K562 (cell line): ENCODE measurements around the gene FOXJ1. TPM values are rescaled to one million over a fixed set of nuclear protein-coding genes. Genes with fewer than 3 reads are reported as not detected.

Source experiments
- ATAC-seq: fragments of 200-7000 bp; cut with Tn5 transposase; 3 replicates; pipeline ENCODE4 v1.9.1; 2020; ENCODE audit warnings: moderate library complexity
- BruUV-seq: library from RNA; stranded (reverse); fragments of 400-500 nt; replicated peaks from 2 replicates; lab custom pipeline; 2021; lab: Mats Ljungman, UMichigan
- CTCF ChIA-PET: fragments of 300-600 bp; formaldehyde crosslinking; extraction: SDS; loops from one replicate; lab custom pipeline; 2021; ENCODE audit warnings: low intra/inter-chr PET ratio; lab: Yijun Ruan, JAX
- POLR2A ChIA-PET: fragments of 300-600, 350-650 bp; sonication (Branson Sonifier 250); formaldehyde crosslinking; extraction: SDS; loops from one replicate; lab custom pipeline; 2021; ENCODE audit warnings: antibody characterized with exemption, inconsistent platforms; lab: Yijun Ruan, JAX
- DNase-seq, 4 experiments: peaks; one replicate each; pipeline versions ENCODE4 v3.0.0 to v3.0.0-alpha.2; 2011 to 2018; ENCODE audit warnings: low spot score in 3 of 4, mixed read lengths in 3 of 4; ENCODE audit errors: extremely low read depth in 1 of 4
- FAIRE-seq: peaks from 2 replicates; lab custom pipeline; 2011; peaks lifted over from hg19 to GRCh38; lab: Jason Lieb, UNC
- H2AFZ ChIP-seq: 2 replicates; pipeline ENCODE4 v1.6.0; 2011; ENCODE audit warnings: low read depth, low read length, control low read depth, inconsistent platforms
- H3K27ac ChIP-seq: fragments of 200-600 bp; 3 replicates; pipeline ENCODE4 v1.8.0; 2011; ENCODE audit warnings: low read depth, mild to moderate bottlenecking, control low read depth, inconsistent platforms, low read length, moderate library complexity, mixed read lengths; ENCODE audit errors: extremely low read depth
- H3K27me3 ChIP-seq, 2 experiments: fragments of 300-600 bp in 1 of 2; 2 replicates in 1 of 2; 3 replicates in 1 of 2; pipeline versions ENCODE4 v1.6.0 to v1.8.0; 2011; ENCODE audit warnings: inconsistent platforms in 2 of 2, low read length in 2 of 2, mild to moderate bottlenecking in 1 of 2, mixed read lengths in 1 of 2, moderate library complexity in 1 of 2; ENCODE audit not compliant: control insufficient read depth in 2 of 2, insufficient read depth in 2 of 2
- H3K36me3 ChIP-seq: fragments of 300-600 bp; 3 replicates; pipeline ENCODE4 v1.8.0; 2011; ENCODE audit warnings: mild to moderate bottlenecking, low read length, inconsistent platforms; ENCODE audit not compliant: control insufficient read depth, insufficient read depth
- H3K4me1 ChIP-seq, 2 experiments: fragments of 200-600 bp in 1 of 2; replicated peaks in 1 of 2; 2 replicates in 1 of 2; 3 replicates in 1 of 2; pipeline versions ENCODE4 v1.5.1 to v1.8.0; 2011; ENCODE audit warnings: inconsistent platforms in 2 of 2, low read length in 2 of 2, mild to moderate bottlenecking in 1 of 2, mixed read lengths in 1 of 2, moderate library complexity in 1 of 2; ENCODE audit not compliant: control insufficient read depth in 2 of 2, insufficient read depth in 2 of 2
- H3K4me2 ChIP-seq: 2 replicates; pipeline ENCODE4 v1.6.1; 2011; ENCODE audit warnings: low read length, control low read depth, inconsistent platforms, mixed read lengths; ENCODE audit not compliant: insufficient read depth
- H3K4me3 ChIP-seq: fragments of 200-600 bp; sonication (generic), shearing (Covaris generic); 2 replicates; pipeline ENCODE4 v1.5.1; 2016; ENCODE audit warnings: control low read depth, inconsistent platforms
- H3K79me2 ChIP-seq: fragments of 200-600 bp; 3 replicates; pipeline ENCODE4 v1.8.0; 2011; ENCODE audit warnings: low read length, inconsistent platforms; ENCODE audit not compliant: control insufficient read depth, insufficient read depth
- H3K9ac ChIP-seq, 2 experiments: 2 replicates each; pipeline versions ENCODE4 v1.6.0 to v1.6.1; 2011; ENCODE audit warnings: low read depth in 2 of 2, low read length in 2 of 2, control low read depth in 1 of 2, inconsistent platforms in 1 of 2, mild to moderate bottlenecking in 1 of 2, mixed read lengths in 1 of 2; ENCODE audit not compliant: insufficient read depth in 1 of 2
- H3K9me1 ChIP-seq: one replicate; pipeline ENCODE4 v1.6.0; 2011; ENCODE audit warnings: inconsistent platforms, mild to moderate bottlenecking, low read length, moderate library complexity; ENCODE audit not compliant: control insufficient read depth, insufficient read depth
- H3K9me3 ChIP-seq: replicated peaks from 2 replicates; pipeline ENCODE4 v1.5.1; 2011; ENCODE audit warnings: low read depth, low read length, inconsistent platforms; ENCODE audit not compliant: control insufficient read depth, insufficient read depth
- H4K20me1 ChIP-seq: replicated peaks from 2 replicates; pipeline ENCODE4 v1.6.1; 2011; ENCODE audit warnings: low read length, inconsistent platforms, mixed read lengths; ENCODE audit not compliant: control insufficient read depth, insufficient read depth
- EGR1 ChIP-seq: fragments of 450-650 bp; conservative IDR thresholded peaks from 2 replicates; pipeline ENCODE4 v1.6.1; 2017; ENCODE audit warnings: mild to moderate bottlenecking
- IRF1 ChIP-seq: sonication (generic); formaldehyde crosslinking; IDR thresholded peaks from 2 replicates; pipeline ENCODE4 v1.8.0; 2022; ENCODE audit warnings: missing genetic modification reagents, mild to moderate bottlenecking, borderline replicate concordance
- MEF2A ChIP-seq: IDR thresholded peaks from 2 replicates; pipeline ENCODE4 v1.6.1; 2011; ENCODE audit warnings: low read depth, mild to moderate bottlenecking, low read length, moderate library complexity; ENCODE audit not compliant: control insufficient read depth
- MNT ChIP-seq, 2 experiments: fragments of 450-650 bp; conservative IDR thresholded peaks; 2 replicates each; pipeline ENCODE4 v1.6.1; 2017; ENCODE audit warnings: mild to moderate bottlenecking in 2 of 2, moderate library complexity in 2 of 2
- NFIX ChIP-seq: fragments of 250-450 bp; sonication (Bioruptor Pico); IDR thresholded peaks from 2 replicates; pipeline ENCODE4 v1.4.0; 2020; ENCODE audit warnings: low read depth, mild to moderate bottlenecking, moderate library complexity
- POLR2H ChIP-seq: IDR thresholded peaks from 2 replicates; pipeline ENCODE4 v1.6.1; 2016; ENCODE audit warnings: missing genetic modification characterization, low read depth, mild to moderate bottlenecking, control low read depth, missing compliant biosample characterization, moderate library complexity
- SIRT6 ChIP-seq: IDR thresholded peaks from one replicate; pipeline ENCODE4 v1.6.1; 2012; ENCODE audit warnings: low read depth, mild to moderate bottlenecking, control low read depth, inconsistent platforms, low read length, moderate library complexity
- WGBS: fragments of 100-300 bp; shearing (Covaris generic); methylation state at CpG from one replicate; pipeline ENCODE4 v1.1.6; 2016; ENCODE audit warnings: low coverage, mixed read lengths; ENCODE audit not compliant: insufficient coverage; ENCODE audit errors: missing lambda C conversion rate; 5-methylcytosine and 5-hydroxymethylcytosine counted together
- in situ Hi-C: fragments of 300-500 bp; cut with MboI; formaldehyde crosslinking; loops from 4 replicates; pipeline ENCODE4 v1.15.0; 2018; ENCODE audit warnings: inconsistent platforms, mixed read lengths
- intact Hi-C: fragments of 100-400 bp; cut with micrococcal nuclease; formaldehyde crosslinking; loops from 2 replicates; pipeline ENCODE4 v1.14.2; 2022
- polyA plus RNA-seq, 8 experiments: library from polyadenylated mRNA; depleted of rRNA in 4 of 8; stranded (reverse) in 5 of 8; unstranded in 3 of 8; fragments of >200 nt; fragmentation: Nextera tagmentation in 2 of 8; fragmentation: Illumina TruSeq in 1 of 8; extraction: Ambion mirVana in 2 of 8; extraction: Trizol in 1 of 8; gene quantifications; 2 replicates each; pipeline versions ENCODE4 v1.2.1 to v1.2.3, GENCODE V29; 2011 to 2014; ENCODE audit warnings: inconsistent platforms in 1 of 8, missing spikeins in 1 of 8
- total RNA-seq, 7 experiments: library from RNA; depleted of rRNA in 6 of 7; stranded (reverse); fragments of >200 nt in 6 of 7; fragmentation: Illumina TruSeq in 2 of 7; extraction: Trizol in 2 of 7; gene quantifications; 2 replicates each; pipeline versions ENCODE4 v1.2.1 to v1.2.3, GENCODE V29; 2011 to 2021; ENCODE audit warnings: low replicate concordance in 1 of 7

Gene FOXJ1
- total and polyA plus RNA-seq, 9 of the 15 experiments (the other 6 are each of a cell fraction or from before 2014, with no cell fraction given), result 0.07 TPM; not detected in 8

- H3K36me3 ChIP-seq, result peaks cover 75% of the 10 kb centered on the region; the same call in 2 of the 3 replicates
- TF ChIP-seq IRF1 (no peak), SIRT6 (no peak), MEF2A (no peak), POLR2H (no peak), NFIX (CRISPR knock-in tag) (no peak), EGR1 (no peak), MNT (conservative IDR thresholded peaks at IDR 0.05) (no peak)
- no peaks in the 10 kb centered on the region for H3K79me2 ChIP-seq
- H3K4me3 ChIP-seq, result no peak overlapping the region
- H3K27me3 ChIP-seq, result no peaks in the 10 kb centered on the region
- CTCF ChIA-PET, result no interaction called here
- H3K9ac ChIP-seq, result no peak overlapping the region
- no peak for ATAC-seq
- POLR2A ChIA-PET, result interaction anchor here (0.6 to 2.5 kb wide), 6 partner anchors 10 to 176 kb away, joined by 3 to 8 read pairs (median 3); no protein-coding TSS in a partner anchor
- intact Hi-C loops (no loop called here), in situ Hi-C loops (no loop called here)
- no peaks in the 10 kb centered on the region for H3K9me3 ChIP-seq
- no TSS peak for BruUV-seq
- WGBS, result 86% methylated on average over 19 of the region's 23 CpGs
- no peaks in the 10 kb centered on the region; the same call in 1 of the 2 replicates for H4K20me1 ChIP-seq
- peaks cover 9 to 16% of the 10 kb centered on the region in 2 experiments; a peak in 4 of 5 replicates for H3K4me1 ChIP-seq
- no peak overlapping the region for H2AFZ ChIP-seq
- DNase-seq, result no peak
- no peak for FAIRE-seq
- H3K9me1 ChIP-seq, result no peaks in the 10 kb centered on the region
- no peak overlapping the region for H3K27ac ChIP-seq
- no peak overlapping the region for H3K4me2 ChIP-seq
These were observed 49.3 kb downstream of the FOXJ1 start for GRCh38 chr17:76091526-76092286.
